H9 (cell line): ENCODE measurements around the gene GALNT2. TPM values are rescaled to one million over a fixed set of nuclear protein-coding genes. Genes with fewer than 3 reads are reported as not detected.

Experiments used
- DNase-seq: peaks from one replicate; pipeline ENCODE4 v3.0.0-alpha.2; 2017
- H2AFZ ChIP-seq: one replicate; pipeline ENCODE4 v1.6.1; 2013; ENCODE audit warnings: mild to moderate bottlenecking, low read length, control low read depth, moderate library complexity
- H2AK5ac ChIP-seq: 2 replicates; pipeline ENCODE4 v1.6.1; 2013; ENCODE audit warnings: low read length, control low read depth, mixed read lengths; ENCODE audit not compliant: insufficient read length
- H2BK120ac ChIP-seq: one replicate; pipeline ENCODE4 v1.6.1; 2013; ENCODE audit warnings: low read depth, mild to moderate bottlenecking, low read length, control low read depth, inconsistent platforms; ENCODE audit not compliant: poor library complexity, severe bottlenecking
- H2BK12ac ChIP-seq: 2 replicates; pipeline ENCODE4 v1.6.1; 2013; ENCODE audit warnings: low read length, control low read depth, mixed read lengths, low read depth; ENCODE audit not compliant: insufficient read length
- H2BK15ac ChIP-seq: 2 replicates; pipeline ENCODE4 v1.6.1; 2013; ENCODE audit warnings: low read depth, low read length, control low read depth
- H2BK20ac ChIP-seq: one replicate; pipeline ENCODE4 v1.6.1; 2013; ENCODE audit warnings: low read depth, mild to moderate bottlenecking, low read length, control low read depth, inconsistent platforms; ENCODE audit not compliant: poor library complexity, severe bottlenecking
- H2BK5ac ChIP-seq: 2 replicates; pipeline ENCODE4 v1.6.1; 2013; ENCODE audit warnings: low read length, control low read depth, mixed read lengths; ENCODE audit not compliant: insufficient read length
- H3K14ac ChIP-seq: 2 replicates; pipeline ENCODE4 v1.6.1; 2013; ENCODE audit warnings: low read length, control low read depth; ENCODE audit not compliant: insufficient read depth
- H3K18ac ChIP-seq: 2 replicates; pipeline ENCODE4 v1.6.1; 2013; ENCODE audit warnings: low read depth, mild to moderate bottlenecking, mixed read lengths, low read length, control low read depth; ENCODE audit not compliant: insufficient read length
- H3K23ac ChIP-seq: 2 replicates; pipeline ENCODE4 v1.6.1; 2013; ENCODE audit warnings: low read length, control low read depth, mixed read lengths, low read depth; ENCODE audit not compliant: insufficient read length
- H3K23me2 ChIP-seq: 2 replicates; pipeline ENCODE4 v1.6.1; 2013; ENCODE audit warnings: low read depth, mild to moderate bottlenecking, mixed read lengths, low read length, control low read depth; ENCODE audit not compliant: insufficient read length, poor library complexity, severe bottlenecking
- H3K27ac ChIP-seq: 2 replicates; pipeline ENCODE4 v1.5.1; 2013; ENCODE audit warnings: low read length, control low read depth, mixed read lengths, low read depth; ENCODE audit not compliant: insufficient read length
- H3K27me3 ChIP-seq: 2 replicates; pipeline ENCODE4 v1.6.1; 2013; ENCODE audit warnings: low read length, control low read depth, inconsistent platforms; ENCODE audit not compliant: insufficient read depth
- H3K4ac ChIP-seq: 2 replicates; pipeline ENCODE4 v1.6.1; 2013; ENCODE audit warnings: low read depth, mild to moderate bottlenecking, control low read depth, inconsistent platforms, low read length, moderate library complexity
- H3K4me1 ChIP-seq: 2 replicates; pipeline ENCODE4 v1.6.1; 2013; ENCODE audit warnings: low read length, control low read depth, inconsistent platforms; ENCODE audit not compliant: insufficient read depth
- H3K4me2 ChIP-seq: 2 replicates; pipeline ENCODE4 v1.6.1; 2013; ENCODE audit warnings: low read length, control low read depth, mixed read lengths; ENCODE audit not compliant: insufficient read length, insufficient read depth
- H3K56ac ChIP-seq: 2 replicates; pipeline ENCODE4 v1.6.1; 2013; ENCODE audit warnings: low read depth, mild to moderate bottlenecking, mixed read lengths, low read length, control low read depth; ENCODE audit not compliant: insufficient read length
- H3K79me1 ChIP-seq: 2 replicates; pipeline ENCODE4 v1.6.1; 2013; ENCODE audit warnings: low read depth, mild to moderate bottlenecking, moderate library complexity, low read length, control low read depth, inconsistent platforms; ENCODE audit not compliant: insufficient read depth, poor library complexity, severe bottlenecking
- H3K79me2 ChIP-seq: 2 replicates; pipeline ENCODE4 v1.6.1; 2013; ENCODE audit warnings: low read length, control low read depth, inconsistent platforms; ENCODE audit not compliant: insufficient read depth
- H3K9ac ChIP-seq: 2 replicates; pipeline ENCODE4 v1.6.1; 2013; ENCODE audit warnings: low read length, control low read depth, mixed read lengths; ENCODE audit not compliant: insufficient read length; ENCODE audit errors: extremely low read depth
- H3K9me3 ChIP-seq: one replicate; pipeline ENCODE4 v1.6.1; 2013; ENCODE audit warnings: low read depth, low read length, inconsistent platforms; ENCODE audit not compliant: control insufficient read depth
- H3T11ph ChIP-seq: one replicate; pipeline ENCODE4 v1.6.1; 2013; ENCODE audit warnings: mild to moderate bottlenecking, low read length, control low read depth, inconsistent platforms
- H4K20me1 ChIP-seq: one replicate; pipeline ENCODE4 v1.6.1; 2013; ENCODE audit not compliant: control insufficient read depth, insufficient read length, insufficient read depth
- H4K5ac ChIP-seq: 2 replicates; pipeline ENCODE4 v1.6.1; 2013; ENCODE audit warnings: low read depth, mild to moderate bottlenecking, mixed read lengths, low read length, control low read depth; ENCODE audit not compliant: insufficient read length
- H4K8ac ChIP-seq: replicated peaks from 2 replicates; pipeline ENCODE4 v1.6.1; 2013; ENCODE audit warnings: low read length, control low read depth, mixed read lengths, low read depth; ENCODE audit not compliant: insufficient read length
- H4K91ac ChIP-seq: 2 replicates; pipeline ENCODE4 v1.6.1; 2013; ENCODE audit warnings: low read depth, mild to moderate bottlenecking, moderate library complexity, mixed read lengths, low read length, control low read depth; ENCODE audit not compliant: insufficient read length
- H3K27ac Mint-ChIP-seq, 3 experiments: 2 replicates in 2 of 3; 3 replicates in 1 of 3; pipeline ENCODE4 v1.8.0; 2020 to 2021; ENCODE audit warnings: mixed read lengths in 3 of 3, mild to moderate bottlenecking in 1 of 3, moderate library complexity in 1 of 3
- H3K27me3 Mint-ChIP-seq: 2 replicates; pipeline ENCODE4 v1.8.0; 2021; ENCODE audit warnings: low read depth, mild to moderate bottlenecking, moderate library complexity, mixed read lengths
- H3K36me3 Mint-ChIP-seq, 3 experiments: 2 replicates in 2 of 3; 3 replicates in 1 of 3; pipeline ENCODE4 v1.8.0; 2020 to 2021; ENCODE audit warnings: low read depth in 3 of 3, mixed read lengths in 3 of 3; ENCODE audit not compliant: insufficient read depth in 1 of 3
- H3K4me1 Mint-ChIP-seq, 2 experiments: 2 replicates each; pipeline ENCODE4 v1.8.0; 2020; ENCODE audit warnings: mixed read lengths in 2 of 2
- H3K4me3 Mint-ChIP-seq, 2 experiments: 2 replicates in 1 of 2; 3 replicates in 1 of 2; pipeline ENCODE4 v1.8.0; 2020 to 2021; ENCODE audit warnings: mild to moderate bottlenecking in 2 of 2, mixed read lengths in 2 of 2, moderate library complexity in 1 of 2
- H3K9me3 Mint-ChIP-seq, 2 experiments: 2 replicates in 1 of 2; 3 replicates in 1 of 2; pipeline ENCODE4 v1.8.0; 2020; ENCODE audit warnings: mild to moderate bottlenecking in 2 of 2, mixed read lengths in 2 of 2, moderate library complexity in 1 of 2
- WGBS: extraction: QIAGEN DNeasy Blood & Tissue Kit; methylation state at CpG from one replicate; pipeline ENCODE4 v1.1.7; 2013; ENCODE audit warnings: missing lambda C conversion rate, low lambda C conversion rate, mixed read lengths; ENCODE audit not compliant: insufficient read length; ENCODE audit errors: extremely low coverage; 5-methylcytosine and 5-hydroxymethylcytosine counted together
- total RNA-seq: library from RNA; stranded (reverse); gene quantifications from 2 replicates; pipeline ENCODE4 v1.2.1, GENCODE V29; 2021
- TF ChIP-seq, protein P1 (sequence below): fragments of 200-600 bp; sonication (generic); conservative IDR thresholded peaks from 3 replicates; pipeline ENCODE4 v1.8.0; 2021; ENCODE audit warnings: antibody characterized with exemption, mild to moderate bottlenecking

GALNT2 gene
- total RNA-seq, 1 experiment from 2014 or later = 57.6 TPM

- Histone ChIP-seq H4K91ac (no peak overlapping the region), H3K27me3 (no peaks in the 10 kb centered on the region), H3K23me2 (no peaks in the 10 kb centered on the region), H3K79me2 (no peaks in the 10 kb centered on the region), H4K20me1 (no peaks in the 10 kb centered on the region), H3K9ac (no peak overlapping the region), H2BK5ac (no peak overlapping the region), H2BK15ac (no peak overlapping the region), H3K9me3 (no peaks in the 10 kb centered on the region), H3K4me1 (no peaks in the 10 kb centered on the region), H2AK5ac (no peak overlapping the region), H2BK20ac (no peak overlapping the region), H3K27ac (no peak overlapping the region), H3K18ac (no peak overlapping the region), H3K23ac (no peak overlapping the region), H3K4ac (no peak overlapping the region), H2AFZ (no peak overlapping the region), H4K8ac (no peak overlapping the region), H3K79me1 (no peaks in the 10 kb centered on the region), H2BK12ac (no peak overlapping the region), H4K5ac (no peak overlapping the region), H3K14ac (no peak overlapping the region), H3K4me2 (no peak overlapping the region), H3K56ac (no peak overlapping the region), H2BK120ac (no peak overlapping the region), H3T11ph (no peak overlapping the region)
- Mint-ChIP-seq H3K27ac (peak overlapping the region in 2 of 3 experiments; percentile 2 to 44; a peak in 2 of 7 replicates), H3K4me1 (peaks cover 21 to 26% of the 10 kb centered on the region in 2 experiments), H3K9me3 (no peaks in the 10 kb centered on the region), H3K4me3 (no peak overlapping the region), H3K27me3 (no peaks in the 10 kb centered on the region), H3K36me3 (peaks cover 3 to 16% (median 6%) of the 10 kb centered on the region in 3 experiments; a peak in 4 of 7 replicates)
- no peak for DNase-seq
- no CpG with 5 or more reads among the region's 10 CpGs for WGBS
- TF ChIP-seq, protein P1, sequence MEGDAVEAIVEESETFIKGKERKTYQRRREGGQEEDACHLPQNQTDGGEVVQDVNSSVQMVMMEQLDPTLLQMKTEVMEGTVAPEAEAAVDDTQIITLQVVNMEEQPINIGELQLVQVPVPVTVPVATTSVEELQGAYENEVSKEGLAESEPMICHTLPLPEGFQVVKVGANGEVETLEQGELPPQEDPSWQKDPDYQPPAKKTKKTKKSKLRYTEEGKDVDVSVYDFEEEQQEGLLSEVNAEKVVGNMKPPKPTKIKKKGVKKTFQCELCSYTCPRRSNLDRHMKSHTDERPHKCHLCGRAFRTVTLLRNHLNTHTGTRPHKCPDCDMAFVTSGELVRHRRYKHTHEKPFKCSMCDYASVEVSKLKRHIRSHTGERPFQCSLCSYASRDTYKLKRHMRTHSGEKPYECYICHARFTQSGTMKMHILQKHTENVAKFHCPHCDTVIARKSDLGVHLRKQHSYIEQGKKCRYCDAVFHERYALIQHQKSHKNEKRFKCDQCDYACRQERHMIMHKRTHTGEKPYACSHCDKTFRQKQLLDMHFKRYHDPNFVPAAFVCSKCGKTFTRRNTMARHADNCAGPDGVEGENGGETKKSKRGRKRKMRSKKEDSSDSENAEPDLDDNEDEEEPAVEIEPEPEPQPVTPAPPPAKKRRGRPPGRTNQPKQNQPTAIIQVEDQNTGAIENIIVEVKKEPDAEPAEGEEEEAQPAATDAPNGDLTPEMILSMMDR = no peak
Measured at GRCh38 chr1:230208619-230209261, 141.7 kb downstream of the GALNT2 start.
